Hair follicle dermal papilla cell (primary cell): ENCODE data around the gene DNAI2. TPM values are rescaled to one million over a fixed set of nuclear protein-coding genes. Genes with fewer than 3 reads are reported as not detected.

ENCODE experiments used
- total RNA-seq: library from RNA; depleted of rRNA; stranded (reverse); fragments of >200 nt; gene quantifications from 2 replicates; pipeline ENCODE4 v1.2.3, GENCODE V29; 2012

Gene DNAI2, protein sequence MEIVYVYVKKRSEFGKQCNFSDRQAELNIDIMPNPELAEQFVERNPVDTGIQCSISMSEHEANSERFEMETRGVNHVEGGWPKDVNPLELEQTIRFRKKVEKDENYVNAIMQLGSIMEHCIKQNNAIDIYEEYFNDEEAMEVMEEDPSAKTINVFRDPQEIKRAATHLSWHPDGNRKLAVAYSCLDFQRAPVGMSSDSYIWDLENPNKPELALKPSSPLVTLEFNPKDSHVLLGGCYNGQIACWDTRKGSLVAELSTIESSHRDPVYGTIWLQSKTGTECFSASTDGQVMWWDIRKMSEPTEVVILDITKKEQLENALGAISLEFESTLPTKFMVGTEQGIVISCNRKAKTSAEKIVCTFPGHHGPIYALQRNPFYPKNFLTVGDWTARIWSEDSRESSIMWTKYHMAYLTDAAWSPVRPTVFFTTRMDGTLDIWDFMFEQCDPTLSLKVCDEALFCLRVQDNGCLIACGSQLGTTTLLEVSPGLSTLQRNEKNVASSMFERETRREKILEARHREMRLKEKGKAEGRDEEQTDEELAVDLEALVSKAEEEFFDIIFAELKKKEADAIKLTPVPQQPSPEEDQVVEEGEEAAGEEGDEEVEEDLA
- total RNA-seq = not detected in 2 replicates

DNA sequence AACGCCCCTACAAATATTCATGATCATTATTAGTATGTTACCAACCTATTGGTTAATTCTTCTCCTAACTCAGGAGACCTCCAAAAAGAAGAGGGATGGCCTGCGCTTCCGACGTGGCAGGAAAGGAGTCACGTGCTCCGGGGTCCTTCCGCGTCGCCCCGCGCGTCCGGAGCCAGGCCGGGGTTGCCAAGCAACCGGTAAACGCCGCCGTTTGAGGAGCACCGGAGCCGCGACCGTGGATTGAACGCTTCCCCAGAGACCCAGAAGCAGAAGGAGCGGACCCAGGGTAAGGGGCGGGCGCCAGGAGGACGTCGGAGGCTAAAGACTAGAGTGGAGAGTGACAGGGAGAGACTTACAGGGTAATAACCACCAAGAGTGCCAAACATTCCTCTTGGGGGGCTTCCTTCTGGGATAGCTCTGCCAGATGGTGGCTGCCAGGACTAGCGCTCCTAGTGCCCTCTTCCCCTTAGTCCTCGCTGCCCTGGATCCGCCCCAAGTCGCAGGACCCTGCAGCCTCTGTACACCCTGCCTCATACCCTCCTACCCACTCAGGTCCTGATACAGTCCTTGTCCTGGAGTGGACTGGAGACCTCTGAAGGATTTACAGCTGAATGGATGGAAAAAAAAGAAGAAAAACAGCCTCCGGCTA is at the start of gene DNAI2:
TSS of gene DNAI2 (plus strand) at position 175 of the 649 bp plus-strand sequence. CDS start 7,584 bp downstream, outside the sequence.

DNA sequence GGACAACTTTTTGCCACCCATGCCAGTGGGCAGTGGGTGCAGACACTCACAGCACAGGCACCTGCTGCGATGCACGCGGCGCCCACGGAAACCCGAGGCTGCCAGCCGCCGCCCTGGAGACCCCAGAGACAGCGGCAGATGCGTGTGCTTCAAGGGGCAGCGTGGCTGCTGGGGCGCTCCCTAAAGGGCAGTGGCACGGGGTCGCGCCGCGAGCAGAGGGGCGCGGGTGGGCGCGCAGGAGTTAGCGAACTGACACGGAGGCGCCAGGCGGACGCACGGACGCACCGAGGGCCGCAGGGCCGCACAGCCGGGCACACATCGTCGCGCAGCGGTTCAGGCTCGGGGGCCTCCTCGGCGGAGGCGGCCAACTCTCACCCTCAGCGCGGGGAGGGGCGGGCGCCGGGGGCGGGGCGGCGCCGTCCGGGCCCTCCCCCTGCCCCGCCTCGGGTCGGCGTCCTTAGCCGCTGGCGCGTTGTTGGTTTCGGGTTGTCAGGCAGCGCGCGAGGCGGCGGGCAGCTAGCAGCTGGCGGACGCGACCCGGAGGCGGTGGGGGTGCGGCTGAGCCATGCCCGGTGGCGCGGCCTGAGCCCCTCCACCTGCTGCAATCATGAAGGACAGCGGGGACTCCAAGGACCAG is 51.8 kb downstream of the DNAI2 start, which contains the start of gene KIF19:
TSS of gene KIF19 (plus strand) at position 484 of the 637 bp plus-strand sequence. CDS start at position 608, 124 bp downstream.

DNA sequence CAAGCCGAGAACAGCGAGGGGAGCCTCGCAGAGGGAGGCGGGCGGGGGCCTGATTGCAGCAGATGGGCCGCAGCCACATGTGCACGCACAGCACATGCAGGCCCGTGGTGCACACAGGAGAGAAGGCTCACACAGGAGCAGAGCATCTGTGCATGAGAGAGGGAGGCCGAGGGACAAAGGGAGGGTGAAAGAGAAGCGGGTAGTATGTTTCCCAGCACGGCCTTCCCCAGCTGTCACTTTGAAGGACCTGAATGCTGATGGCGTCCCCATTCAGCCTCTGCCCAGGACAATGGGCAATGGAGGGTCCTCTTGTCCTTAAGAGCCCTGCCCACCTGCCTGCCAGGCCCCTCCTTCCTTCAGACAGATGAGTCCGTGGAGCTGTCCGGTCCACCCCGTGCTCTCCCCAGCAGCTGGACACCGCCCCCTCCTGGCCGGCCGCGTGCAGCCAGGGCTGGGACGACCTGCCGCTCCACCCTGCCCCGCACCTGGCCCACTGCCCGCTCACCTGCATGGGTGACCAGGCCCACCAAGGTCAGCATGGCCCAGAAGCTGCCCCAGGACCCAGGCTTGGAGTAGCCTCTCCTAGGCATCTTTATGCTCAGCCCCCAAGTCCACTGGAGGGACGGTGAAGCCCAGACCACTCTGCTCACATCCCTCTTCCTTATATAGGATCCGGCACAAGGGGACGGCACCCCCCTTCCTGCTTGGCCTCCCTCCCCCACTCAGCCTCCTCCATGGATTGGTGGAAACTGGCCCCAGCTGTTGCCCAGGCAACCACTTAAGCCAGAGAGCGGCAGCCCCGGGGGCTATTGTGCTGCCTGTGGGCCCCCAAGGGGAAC is 87.4 kb downstream of the DNAI2 start, which contains the start of gene BTBD17:
TSS of gene BTBD17 (minus strand) at position 639 of the 839 bp plus-strand sequence. CDS start at position 590, 49 bp downstream.

Other genes starting within 250 kb of the DNAI2 start
- 270 and 273 TPM in 2 replicates for gene RPL38, start 70.6 kb upstream of the DNAI2 start, total RNA-seq
- 3.9 and 7.5 TPM in 2 replicates for gene TTYH2, start 60.7 kb upstream of the DNAI2 start, total RNA-seq
- gene KIF19, start 52.0 kb downstream of the DNAI2 start, total RNA-seq = not detected in 2 replicates
- gene BTBD17, start 87.6 kb downstream of the DNAI2 start, total RNA-seq = not detected in 2 replicates
- not detected in 2 replicates for gene GPR142, start 93.3 kb downstream of the DNAI2 start, total RNA-seq
- 3.2 and 5.0 TPM in 2 replicates for gene GPRC5C, start 157.9 kb downstream of the DNAI2 start, total RNA-seq
- gene CD300A, start 192.4 kb downstream of the DNAI2 start, total RNA-seq = not detected in 2 replicates